22Rv1 (cell line): ENCODE data around the gene XRCC4.

Source experiments
- H3K27ac ChIP-seq: fragments of 450-650 bp; 2 replicates; pipeline ENCODE4 v1.5.1; 2017
- ZFX ChIP-seq: fragments of 450-650 bp; IDR thresholded peaks from 2 replicates; pipeline ENCODE4 v1.6.1; 2017; ENCODE audit warnings: antibody characterized with exemption, borderline replicate concordance
- TF ChIP-seq, protein P1 (sequence below): fragments of 450-650 bp; IDR thresholded peaks from 2 replicates; pipeline ENCODE4 v1.5.1; 2017; ENCODE audit warnings: mild to moderate bottlenecking

Gene XRCC4

DNA sequence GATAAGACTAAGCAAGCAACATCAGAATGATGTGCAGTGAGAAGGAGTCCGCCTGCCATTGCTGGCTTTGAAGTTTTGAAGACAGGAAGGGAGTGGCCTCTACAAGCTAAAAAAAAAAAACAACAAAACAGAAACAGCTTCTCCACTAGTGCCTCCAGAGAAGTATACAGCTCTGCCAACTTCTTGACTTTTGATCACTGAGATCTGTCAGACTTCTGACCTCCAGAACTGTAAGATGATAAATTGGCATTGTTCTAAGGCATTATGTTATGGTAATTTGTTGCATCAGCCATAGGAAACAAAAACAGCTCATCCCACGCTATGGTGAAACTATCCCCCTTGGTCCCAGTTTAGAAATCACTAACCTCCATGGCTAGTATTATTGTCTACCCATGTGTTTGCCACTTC, 263.2 kb downstream of the XRCC4 start:
- no peak overlapping the region for H3K27ac ChIP-seq
- TF ChIP-seq, protein P1, sequence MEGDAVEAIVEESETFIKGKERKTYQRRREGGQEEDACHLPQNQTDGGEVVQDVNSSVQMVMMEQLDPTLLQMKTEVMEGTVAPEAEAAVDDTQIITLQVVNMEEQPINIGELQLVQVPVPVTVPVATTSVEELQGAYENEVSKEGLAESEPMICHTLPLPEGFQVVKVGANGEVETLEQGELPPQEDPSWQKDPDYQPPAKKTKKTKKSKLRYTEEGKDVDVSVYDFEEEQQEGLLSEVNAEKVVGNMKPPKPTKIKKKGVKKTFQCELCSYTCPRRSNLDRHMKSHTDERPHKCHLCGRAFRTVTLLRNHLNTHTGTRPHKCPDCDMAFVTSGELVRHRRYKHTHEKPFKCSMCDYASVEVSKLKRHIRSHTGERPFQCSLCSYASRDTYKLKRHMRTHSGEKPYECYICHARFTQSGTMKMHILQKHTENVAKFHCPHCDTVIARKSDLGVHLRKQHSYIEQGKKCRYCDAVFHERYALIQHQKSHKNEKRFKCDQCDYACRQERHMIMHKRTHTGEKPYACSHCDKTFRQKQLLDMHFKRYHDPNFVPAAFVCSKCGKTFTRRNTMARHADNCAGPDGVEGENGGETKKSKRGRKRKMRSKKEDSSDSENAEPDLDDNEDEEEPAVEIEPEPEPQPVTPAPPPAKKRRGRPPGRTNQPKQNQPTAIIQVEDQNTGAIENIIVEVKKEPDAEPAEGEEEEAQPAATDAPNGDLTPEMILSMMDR, result no peak
- TF ChIP-seq ZFX, result no peak

DNA sequence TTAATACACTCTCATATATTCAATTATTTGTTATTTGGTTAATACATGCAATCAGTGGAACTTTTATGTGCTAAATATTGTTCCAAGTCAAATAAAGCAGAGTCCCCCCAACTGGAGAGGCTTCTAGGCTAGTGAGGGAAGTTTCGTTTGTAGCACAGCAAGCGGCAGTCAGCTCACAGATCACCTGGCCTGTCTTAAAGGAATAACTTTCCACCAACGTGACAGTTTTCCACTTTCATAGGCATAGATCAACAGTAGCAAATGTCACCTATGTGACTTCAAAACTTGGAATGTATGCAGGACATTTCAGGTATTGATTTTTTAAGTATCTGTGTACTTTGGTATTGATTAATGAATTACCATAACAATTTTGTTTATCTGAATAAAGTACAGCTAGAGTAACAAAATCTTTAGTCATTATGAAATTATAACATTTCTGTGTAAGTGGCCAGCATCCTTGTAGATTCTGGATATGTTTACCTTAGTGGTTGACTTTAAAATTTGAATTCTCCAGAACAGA, 264.5 kb downstream of the XRCC4 start:
- no peak for TF ChIP-seq ZFX
- TF ChIP-seq, protein P1, result no peak
- H3K27ac ChIP-seq, result no peak overlapping the region

DNA sequence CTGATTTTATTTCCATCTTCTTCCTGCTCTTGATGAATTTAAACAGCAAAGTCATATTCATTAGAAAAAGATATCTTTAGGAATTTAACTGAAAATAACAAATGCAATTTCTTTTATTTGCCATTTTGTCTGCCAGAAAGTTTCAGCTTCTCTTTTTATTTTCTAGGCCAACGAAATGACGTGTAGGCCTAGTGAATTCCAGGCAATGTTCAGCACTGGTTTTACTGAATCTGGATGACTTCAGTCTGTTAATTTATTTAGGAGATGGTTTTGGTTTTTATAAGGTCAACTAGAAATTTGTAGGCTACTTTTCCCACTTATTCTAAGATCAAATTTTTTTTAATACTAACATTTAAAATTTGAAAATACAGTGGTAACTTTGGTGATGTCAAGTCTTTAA, 265.1 kb downstream of the XRCC4 start:
- TF ChIP-seq, protein P1, result no peak
- TF ChIP-seq ZFX, result no peak

DNA sequence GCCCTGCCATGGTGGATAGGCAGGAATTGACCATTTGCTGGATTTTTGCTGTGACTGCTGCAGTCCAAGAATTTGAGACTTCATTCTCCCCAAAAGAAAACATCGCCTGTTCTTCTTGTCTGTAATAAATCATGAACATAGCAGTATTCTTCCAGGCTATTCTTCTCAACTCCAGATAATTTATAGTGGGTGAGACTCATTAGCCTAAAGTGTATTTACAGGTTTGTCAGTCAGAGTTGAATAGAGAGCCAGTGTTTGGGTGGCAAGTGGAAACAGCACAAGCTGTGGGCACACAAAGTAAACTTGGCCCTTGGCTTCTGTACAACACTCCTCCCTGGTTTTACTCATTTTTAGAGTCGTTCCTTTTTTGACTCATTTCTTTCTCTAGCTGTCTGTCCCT, 266.0 kb downstream of the XRCC4 start:
- TF ChIP-seq, protein P1, result no peak
- no peak for TF ChIP-seq ZFX

More for the DNA sequence above, 265.1 kb downstream of the XRCC4 start:
- no peak overlapping the region for H3K27ac ChIP-seq

GRCh38 chr5:83345423-83345822, 268.1 kb downstream of the XRCC4 start:
- no peak overlapping the region for H3K27ac ChIP-seq
- TF ChIP-seq, protein P1, result no peak
- TF ChIP-seq ZFX, result no peak

More for the DNA sequence above, 266.0 kb downstream of the XRCC4 start:
- no peak overlapping the region for H3K27ac ChIP-seq

DNA sequence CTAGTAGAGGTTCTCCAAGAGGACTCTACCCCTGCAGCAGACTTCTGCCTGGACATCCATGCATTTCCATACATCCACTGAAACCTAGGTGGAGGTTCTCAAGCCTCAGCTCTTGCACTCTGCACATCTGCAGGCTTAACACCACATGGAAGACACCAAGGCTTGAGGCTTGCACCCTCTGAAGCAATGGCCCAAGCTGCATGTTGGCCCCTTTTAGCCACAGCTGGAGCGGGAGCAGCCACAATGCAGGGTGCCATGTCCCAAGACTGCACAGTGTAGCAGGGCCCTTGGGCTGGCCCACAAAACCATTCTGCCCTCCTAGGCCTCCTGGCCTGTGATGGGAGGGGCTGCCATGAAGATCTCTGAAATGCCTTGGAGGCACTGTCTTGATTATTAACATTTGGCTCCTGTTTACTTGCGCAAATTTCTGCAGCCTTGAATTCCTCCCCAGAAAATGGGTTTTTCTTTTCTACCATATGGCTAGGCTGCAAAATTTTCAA, 271.0 kb downstream of the XRCC4 start:
- TF ChIP-seq, protein P1, result no peak
- no peak for TF ChIP-seq ZFX
- no peak overlapping the region for H3K27ac ChIP-seq

DNA sequence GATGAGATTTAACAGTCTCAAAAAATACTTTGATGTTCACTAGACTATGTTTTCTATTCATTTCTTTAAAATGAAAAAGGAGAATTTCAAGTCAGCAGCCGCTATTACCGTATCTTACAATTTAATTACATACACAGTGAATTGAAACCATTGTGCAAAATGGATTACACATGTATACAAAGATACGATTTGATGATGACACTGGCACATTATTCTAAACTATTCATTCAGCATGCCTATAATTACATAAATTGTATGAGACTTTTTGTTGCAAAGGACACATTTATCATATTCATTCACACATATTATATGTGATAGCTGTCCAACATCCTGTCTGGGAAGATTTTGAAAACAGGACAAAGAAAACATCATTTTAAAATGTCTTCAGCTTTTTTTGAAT, 275.9 kb downstream of the XRCC4 start:
- TF ChIP-seq, protein P1, result no peak
- TF ChIP-seq ZFX, result no peak

More for the DNA sequence above, 275.9 kb downstream of the XRCC4 start:
- no peak overlapping the region for H3K27ac ChIP-seq
